Anterior cingulate cortex (tissue), 58 donors: ENCODE results near the gene ADCY10.

Experiments
- DNase-seq, 58 donors: peaks; one replicate each; lab custom pipeline; 2025; lab: John Stamatoyannopoulos, UW

ADCY10 gene

GRCh38 chr1:167792188-167792565 lies 121.8 kb downstream of the ADCY10 start:
- DNase-seq: no peak

GRCh38 chr1:167791281-167792187 lies 122.4 kb downstream of the ADCY10 start:
- DNase-seq: peak in 1 of 58 donors; percentile 9

- no peak for DNase-seq
Observed at GRCh38 chr1:167790117-167790516, 123.8 kb downstream of the ADCY10 start.

GRCh38 chr1:167789501-167789900 lies 124.4 kb downstream of the ADCY10 start:
- DNase-seq: no peak

GRCh38 chr1:167786502-167786901 lies 127.4 kb downstream of the ADCY10 start:
- DNase-seq: no peak

GRCh38 chr1:167784876-167785550 lies 128.9 kb downstream of the ADCY10 start:
- DNase-seq: peak in 1 of 58 donors; percentile 3

- DNase-seq: no peak
Observed at GRCh38 chr1:167782946-167783345, 131.0 kb downstream of the ADCY10 start.

GRCh38 chr1:167781558-167781957 lies 132.4 kb downstream of the ADCY10 start:
- no peak for DNase-seq

GRCh38 chr1:167777269-167777650 lies 136.7 kb downstream of the ADCY10 start:
- no peak for DNase-seq

- DNase-seq: no peak
Observed at GRCh38 chr1:167776616-167777268, 137.2 kb downstream of the ADCY10 start.

- no peak for DNase-seq
Observed at GRCh38 chr1:167776151-167776550, 137.8 kb downstream of the ADCY10 start.

- no peak for DNase-seq
Observed at GRCh38 chr1:167775178-167775577, 138.8 kb downstream of the ADCY10 start.

- no peak for DNase-seq
Observed at GRCh38 chr1:167774710-167775109, 139.2 kb downstream of the ADCY10 start.

GRCh38 chr1:167773516-167773915 lies 140.4 kb downstream of the ADCY10 start:
- DNase-seq: no peak

- DNase-seq: no peak
Observed at GRCh38 chr1:167772436-167772835, 141.5 kb downstream of the ADCY10 start.

- no peak for DNase-seq
Observed at GRCh38 chr1:167770127-167770526, 143.8 kb downstream of the ADCY10 start.

- DNase-seq: no peak
Observed at GRCh38 chr1:167767761-167768160, 146.2 kb downstream of the ADCY10 start.

- DNase-seq: no peak
Observed at GRCh38 chr1:167766538-167766937, 147.4 kb downstream of the ADCY10 start.

GRCh38 chr1:167765496-167765895 lies 148.4 kb downstream of the ADCY10 start:
- no peak for DNase-seq

GRCh38 chr1:167764458-167765330 lies 149.2 kb downstream of the ADCY10 start:
- DNase-seq: no peak
